Medulla oblongata (tissue), 1 donor: ENCODE measurements around the gene HK1.
A peak's percentile ranks its signal among the peaks of the same experiment; 100 is the strongest.
"Not testable (repeated sequence)": the region's sequence is repeated elsewhere in the genome, so short reads cannot be mapped to it uniquely, and the experiment has no call there.

ENCODE experiments used
- DNase-seq: peaks from one replicate; pipeline ENCODE4 v3.0.0-alpha.2; 2015; ENCODE audit errors: extremely low spot score

The HK1 gene

GRCh38 chr10:69327463-69328379 is 49.4 kb downstream of the HK1 start:
- peak; percentile 68 for DNase-seq

GRCh38 chr10:69328380-69328735 is 50.1 kb downstream of the HK1 start:
- no peak for DNase-seq

- DNase-seq, result not testable (repeated sequence)
These were observed 50.6 kb downstream of the HK1 start for GRCh38 chr10:69328888-69329287.

- DNase-seq, result no peak
These were observed 51.5 kb downstream of the HK1 start for GRCh38 chr10:69329721-69330178.

- no peak for DNase-seq
These were observed 52.9 kb downstream of the HK1 start for GRCh38 chr10:69331161-69331560.

- no peak for DNase-seq
These were observed 54.1 kb downstream of the HK1 start for GRCh38 chr10:69332278-69333010.

GRCh38 chr10:69333205-69333604 is 54.9 kb downstream of the HK1 start:
- DNase-seq, result no peak

- not testable (repeated sequence) for DNase-seq
These were observed 55.6 kb downstream of the HK1 start for GRCh38 chr10:69333865-69334301.

- DNase-seq, result no peak
These were observed 56.2 kb downstream of the HK1 start for GRCh38 chr10:69334302-69335062.

GRCh38 chr10:69335063-69335587 is 56.8 kb downstream of the HK1 start:
- peak; percentile 70 for DNase-seq

- no peak for DNase-seq
These were observed 57.3 kb downstream of the HK1 start for GRCh38 chr10:69335613-69336012.

- DNase-seq, result no peak
These were observed 58.6 kb downstream of the HK1 start for GRCh38 chr10:69336952-69337295.

GRCh38 chr10:69337296-69338132 is 59.2 kb downstream of the HK1 start:
- peak; percentile 59 for DNase-seq

- DNase-seq, result no peak
These were observed 59.8 kb downstream of the HK1 start for GRCh38 chr10:69338133-69338456.

- DNase-seq, result no peak
These were observed 60.5 kb downstream of the HK1 start for GRCh38 chr10:69338547-69339450.

GRCh38 chr10:69340695-69341094 is 62.4 kb downstream of the HK1 start:
- DNase-seq, result no peak

GRCh38 chr10:69343905-69344304 is 65.6 kb downstream of the HK1 start:
- no peak for DNase-seq

GRCh38 chr10:69344591-69345252 is 66.4 kb downstream of the HK1 start:
- DNase-seq, result no peak

- DNase-seq, result no peak
These were observed 67.1 kb downstream of the HK1 start for GRCh38 chr10:69345402-69345801.
